ENCODE measurements around the gene DSTYK.

DSTYK gene

GRCh38 chr1:205190845-205191577 is 20.5 kb downstream of the DSTYK start:
- Histone ChIP-seq H3K27ac (ENCODE audit: poor library complexity, severe bottlenecking) (no peak overlapping the region), H3K9me3 (ENCODE audit: severe bottlenecking) (no peaks in the 10 kb centered on the region), H3K4me3 (ENCODE audit: severe bottlenecking) (no peak overlapping the region), H3K36me3 (ENCODE audit: low read depth) (no peaks in the 10 kb centered on the region), H3K27me3 (ENCODE audit: insufficient read depth, poor library complexity, severe bottlenecking) (no peaks in the 10 kb centered on the region), H3K4me1 (ENCODE audit: insufficient read depth, poor library complexity, severe bottlenecking) (no peaks in the 10 kb centered on the region)
- DNase-seq (ENCODE audit: low spot score) (no peak), ATAC-seq (ENCODE audit: low read depth) (no peak)
- TF ChIP-seq, protein P1, sequence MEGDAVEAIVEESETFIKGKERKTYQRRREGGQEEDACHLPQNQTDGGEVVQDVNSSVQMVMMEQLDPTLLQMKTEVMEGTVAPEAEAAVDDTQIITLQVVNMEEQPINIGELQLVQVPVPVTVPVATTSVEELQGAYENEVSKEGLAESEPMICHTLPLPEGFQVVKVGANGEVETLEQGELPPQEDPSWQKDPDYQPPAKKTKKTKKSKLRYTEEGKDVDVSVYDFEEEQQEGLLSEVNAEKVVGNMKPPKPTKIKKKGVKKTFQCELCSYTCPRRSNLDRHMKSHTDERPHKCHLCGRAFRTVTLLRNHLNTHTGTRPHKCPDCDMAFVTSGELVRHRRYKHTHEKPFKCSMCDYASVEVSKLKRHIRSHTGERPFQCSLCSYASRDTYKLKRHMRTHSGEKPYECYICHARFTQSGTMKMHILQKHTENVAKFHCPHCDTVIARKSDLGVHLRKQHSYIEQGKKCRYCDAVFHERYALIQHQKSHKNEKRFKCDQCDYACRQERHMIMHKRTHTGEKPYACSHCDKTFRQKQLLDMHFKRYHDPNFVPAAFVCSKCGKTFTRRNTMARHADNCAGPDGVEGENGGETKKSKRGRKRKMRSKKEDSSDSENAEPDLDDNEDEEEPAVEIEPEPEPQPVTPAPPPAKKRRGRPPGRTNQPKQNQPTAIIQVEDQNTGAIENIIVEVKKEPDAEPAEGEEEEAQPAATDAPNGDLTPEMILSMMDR (IDR thresholded peaks at IDR 0.05; ENCODE audit: poor library complexity, severe bottlenecking) = no peak

GRCh38 chr1:205189131-205189530 is 22.4 kb downstream of the DSTYK start:
- no peak overlapping the region for H3K27ac ChIP-seq (ENCODE audit: poor library complexity, severe bottlenecking)
- H3K9me3 ChIP-seq (ENCODE audit: severe bottlenecking) = no peaks in the 10 kb centered on the region
- DNase-seq (ENCODE audit: low spot score) (no peak), ATAC-seq (ENCODE audit: low read depth) (no peak)
- H3K27me3 ChIP-seq (ENCODE audit: insufficient read depth, poor library complexity, severe bottlenecking) = no peaks in the 10 kb centered on the region
- no peaks in the 10 kb centered on the region for H3K36me3 ChIP-seq (ENCODE audit: low read depth)
- TF ChIP-seq, protein P1 (IDR thresholded peaks at IDR 0.05; ENCODE audit: poor library complexity, severe bottlenecking) = no peak
- no peaks in the 10 kb centered on the region for H3K4me1 ChIP-seq (ENCODE audit: insufficient read depth, poor library complexity, severe bottlenecking)
- H3K4me3 ChIP-seq (ENCODE audit: severe bottlenecking) = no peak overlapping the region

GRCh38 chr1:205188596-205188995 is 22.9 kb downstream of the DSTYK start:
- no peaks in the 10 kb centered on the region for H3K4me1 ChIP-seq (ENCODE audit: insufficient read depth, poor library complexity, severe bottlenecking)
- H3K4me3 ChIP-seq (ENCODE audit: severe bottlenecking) = no peak overlapping the region
- H3K27ac ChIP-seq (ENCODE audit: poor library complexity, severe bottlenecking) = no peak overlapping the region
- no peaks in the 10 kb centered on the region for H3K9me3 ChIP-seq (ENCODE audit: severe bottlenecking)
- ATAC-seq (ENCODE audit: low read depth) = no peak
- TF ChIP-seq, protein P1 (IDR thresholded peaks at IDR 0.05; ENCODE audit: poor library complexity, severe bottlenecking) = no peak
- H3K36me3 ChIP-seq (ENCODE audit: low read depth) = no peaks in the 10 kb centered on the region
- DNase-seq (ENCODE audit: low spot score) = no peak
- H3K27me3 ChIP-seq (ENCODE audit: insufficient read depth, poor library complexity, severe bottlenecking) = no peaks in the 10 kb centered on the region

GRCh38 chr1:205188098-205188497 is 23.4 kb downstream of the DSTYK start:
- ATAC-seq (ENCODE audit: low read depth) = peak; percentile 25; the same call in 1 of the 3 replicates
- Histone ChIP-seq H3K27me3 (ENCODE audit: insufficient read depth, poor library complexity, severe bottlenecking) (no peaks in the 10 kb centered on the region), H3K27ac (ENCODE audit: poor library complexity, severe bottlenecking) (no peak overlapping the region), H3K36me3 (ENCODE audit: low read depth) (no peaks in the 10 kb centered on the region), H3K4me1 (ENCODE audit: insufficient read depth, poor library complexity, severe bottlenecking) (no peaks in the 10 kb centered on the region), H3K4me3 (ENCODE audit: severe bottlenecking) (no peak overlapping the region), H3K9me3 (ENCODE audit: severe bottlenecking) (no peaks in the 10 kb centered on the region)
- TF ChIP-seq, protein P1 (IDR thresholded peaks at IDR 0.05; ENCODE audit: poor library complexity, severe bottlenecking) = no peak
- no peak for DNase-seq (ENCODE audit: low spot score)

DNA sequence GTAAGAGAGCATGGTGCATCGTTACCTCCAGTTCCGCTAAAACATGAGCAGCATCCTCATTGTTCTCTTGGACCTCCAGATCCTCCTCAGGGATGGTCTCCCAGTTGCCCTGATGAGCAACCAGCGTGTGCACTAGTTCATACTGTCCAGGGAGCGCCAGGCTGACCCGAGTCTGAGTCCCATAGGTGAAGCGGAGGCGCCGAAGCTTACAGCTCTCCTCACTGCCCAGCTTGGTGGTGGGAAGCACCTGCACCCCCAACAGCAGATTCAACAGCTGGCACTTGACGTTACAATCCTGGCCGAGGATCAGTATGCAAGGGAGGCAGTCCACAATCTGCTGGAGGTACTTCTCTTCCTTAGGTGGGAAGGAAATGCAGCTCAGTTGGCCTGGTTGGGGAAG is 24.1 kb downstream of the DSTYK start:
- H3K4me1 ChIP-seq (ENCODE audit: insufficient read depth, poor library complexity, severe bottlenecking) = no peaks in the 10 kb centered on the region
- no peaks in the 10 kb centered on the region for H3K36me3 ChIP-seq (ENCODE audit: low read depth)
- no peak for ATAC-seq (ENCODE audit: low read depth)
- no peak for DNase-seq (ENCODE audit: low spot score)
- TF ChIP-seq, protein P1 (IDR thresholded peaks at IDR 0.05; ENCODE audit: poor library complexity, severe bottlenecking) = no peak
- no peaks in the 10 kb centered on the region for H3K27me3 ChIP-seq (ENCODE audit: insufficient read depth, poor library complexity, severe bottlenecking)
- no peak overlapping the region for H3K4me3 ChIP-seq (ENCODE audit: severe bottlenecking)
- no peak overlapping the region for H3K27ac ChIP-seq (ENCODE audit: poor library complexity, severe bottlenecking)
- no peaks in the 10 kb centered on the region for H3K9me3 ChIP-seq (ENCODE audit: severe bottlenecking)

Measured in RWPE2 (cell line).